ENCODE results near the gene MYO1H. TPM values are rescaled to one million over a fixed set of nuclear protein-coding genes. Genes with fewer than 3 reads are reported as not detected.
A peak's percentile ranks its signal among the peaks of the same experiment; 100 is the strongest.

MYO1H gene
- total RNA-seq, 2 donors from 2014 or later, result not detected

- H3K4me3 Mint-ChIP-seq, result no peak overlapping the region
- H3K9me3 Mint-ChIP-seq, result no peaks in the 10 kb centered on the region
These were observed 17.1 kb upstream of the MYO1H start for GRCh38 chr12:109330282-109331230.

GRCh38 chr12:109331301-109331952, 16.3 kb upstream of the MYO1H start:
- Mint-ChIP-seq H3K27ac (no peak overlapping the region), H3K9me3 (no peaks in the 10 kb centered on the region), H3K4me3 (no peak overlapping the region), H3K27me3 (peaks cover 15% of the 10 kb centered on the region), H3K36me3 (ENCODE audit: low read depth) (no peaks in the 10 kb centered on the region), H3K4me1 (no peaks in the 10 kb centered on the region)
- ATAC-seq (replicated peaks), result no peak

More at GRCh38 chr12:109330282-109331230, 17.1 kb upstream of the MYO1H start:
- Mint-ChIP-seq H3K27me3 (peaks cover 12% of the 10 kb centered on the region), H3K36me3 (ENCODE audit: low read depth) (no peaks in the 10 kb centered on the region), H3K27ac (no peak overlapping the region), H3K4me1 (no peaks in the 10 kb centered on the region)
- no peak for ATAC-seq (replicated peaks)

GRCh38 chr12:109334887-109335286, 12.8 kb upstream of the MYO1H start:
- no peak for ATAC-seq (replicated peaks)
- no peaks in the 10 kb centered on the region for H3K36me3 Mint-ChIP-seq (ENCODE audit: low read depth)
- H3K4me1 Mint-ChIP-seq, result no peaks in the 10 kb centered on the region
- no peaks in the 10 kb centered on the region for H3K9me3 Mint-ChIP-seq
- no peak overlapping the region for H3K27ac Mint-ChIP-seq
- H3K4me3 Mint-ChIP-seq, result no peak overlapping the region
- H3K27me3 Mint-ChIP-seq, result peaks cover 12% of the 10 kb centered on the region

DNA sequence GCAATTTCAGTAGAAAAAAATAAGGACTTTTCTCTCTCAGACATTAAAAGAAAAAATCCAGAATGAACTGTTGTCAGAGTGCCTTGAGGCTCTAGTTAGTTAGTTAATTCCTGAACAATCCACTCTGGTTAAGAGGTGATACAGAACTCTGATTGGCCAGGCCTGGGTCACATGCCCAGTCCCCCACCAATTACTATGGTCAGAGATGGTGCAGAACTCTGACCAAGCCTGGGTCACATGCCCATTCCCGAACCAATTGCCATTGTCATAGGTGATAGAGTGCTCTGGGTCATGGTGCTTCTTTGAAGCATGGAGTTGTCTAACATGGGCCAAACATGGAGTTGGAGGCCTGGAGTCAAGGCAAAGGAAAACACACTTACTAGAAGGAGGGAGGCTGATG, 11.1 kb upstream of the MYO1H start:
- no peaks in the 10 kb centered on the region for H3K36me3 Mint-ChIP-seq (ENCODE audit: low read depth)
- no peak overlapping the region for H3K27ac Mint-ChIP-seq

DNA sequence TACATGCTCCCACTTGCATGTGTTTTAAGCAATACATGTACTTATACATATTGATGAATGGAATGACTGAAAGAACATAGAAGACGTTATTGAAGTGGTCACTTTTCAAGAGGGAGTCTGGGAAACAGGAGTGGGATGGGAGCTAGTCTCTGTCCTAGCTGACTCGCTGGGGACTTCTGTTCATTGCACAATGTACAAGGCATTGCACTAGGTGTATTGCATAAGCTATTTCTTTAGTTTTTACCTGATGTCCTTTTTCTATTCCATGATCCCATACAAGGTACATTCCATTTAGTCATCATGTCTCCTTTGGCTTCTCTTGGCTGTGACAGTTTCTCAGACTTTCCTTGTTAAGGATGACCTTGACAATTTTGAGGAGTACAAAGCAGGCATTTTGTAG, 4.0 kb upstream of the MYO1H start:
- Mint-ChIP-seq H3K27me3 (peaks cover 3% of the 10 kb centered on the region), H3K9me3 (no peaks in the 10 kb centered on the region), H3K36me3 (ENCODE audit: low read depth) (no peaks in the 10 kb centered on the region), H3K27ac (no peak overlapping the region), H3K4me3 (no peak overlapping the region), H3K4me1 (no peaks in the 10 kb centered on the region)
- ATAC-seq (replicated peaks), result no peak

More for the DNA sequence above, 11.1 kb upstream of the MYO1H start:
- no peak for ATAC-seq (replicated peaks)
- H3K4me1 Mint-ChIP-seq, result no peaks in the 10 kb centered on the region
- H3K27me3 Mint-ChIP-seq, result peaks cover 12% of the 10 kb centered on the region
- no peak overlapping the region for H3K4me3 Mint-ChIP-seq
- H3K9me3 Mint-ChIP-seq, result no peaks in the 10 kb centered on the region

GRCh38 chr12:109345428-109345827, 2.3 kb upstream of the MYO1H start:
- no peak for ATAC-seq (replicated peaks)
- no peaks in the 10 kb centered on the region for H3K4me1 Mint-ChIP-seq
- H3K9me3 Mint-ChIP-seq, result no peaks in the 10 kb centered on the region
- no peak overlapping the region for H3K4me3 Mint-ChIP-seq
- H3K27me3 Mint-ChIP-seq, result peaks cover 3% of the 10 kb centered on the region
- H3K36me3 Mint-ChIP-seq (ENCODE audit: low read depth), result no peaks in the 10 kb centered on the region
- no peak overlapping the region for H3K27ac Mint-ChIP-seq

DNA sequence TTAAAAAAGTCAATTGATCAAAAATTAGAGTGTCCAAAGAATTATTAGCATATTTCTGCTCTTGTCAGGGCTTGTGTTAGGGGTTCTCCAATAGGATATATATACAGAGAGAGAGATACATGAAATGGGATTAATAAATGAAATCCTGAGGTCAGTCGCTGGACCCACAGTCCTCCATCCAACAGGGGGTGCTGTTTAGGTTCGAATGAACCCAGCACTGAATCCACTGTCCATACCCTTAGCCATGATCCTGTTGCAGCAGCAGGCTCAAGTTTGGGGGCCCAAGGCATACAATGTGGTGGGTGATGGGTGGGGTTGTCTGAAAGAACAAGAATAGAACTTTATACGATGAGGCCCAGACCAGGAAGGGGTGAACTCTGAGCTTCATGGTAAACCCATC, 780 bp upstream of the MYO1H start:
- H3K9me3 Mint-ChIP-seq, result no peaks in the 10 kb centered on the region
- no peak overlapping the region for H3K4me3 Mint-ChIP-seq
- ATAC-seq (replicated peaks), result no peak

GRCh38 chr12:109352184-109352583, 4.5 kb downstream of the MYO1H start:
- Mint-ChIP-seq H3K4me1 (no peaks in the 10 kb centered on the region), H3K27ac (no peak overlapping the region), H3K9me3 (no peaks in the 10 kb centered on the region), H3K27me3 (peaks cover 5% of the 10 kb centered on the region), H3K36me3 (ENCODE audit: low read depth) (no peaks in the 10 kb centered on the region), H3K4me3 (no peak overlapping the region)
- no peak for ATAC-seq (replicated peaks)

More for the DNA sequence above, 780 bp upstream of the MYO1H start:
- Mint-ChIP-seq H3K27me3 (peaks cover 3% of the 10 kb centered on the region), H3K27ac (no peak overlapping the region), H3K4me1 (no peaks in the 10 kb centered on the region), H3K36me3 (ENCODE audit: low read depth) (no peaks in the 10 kb centered on the region)

DNA sequence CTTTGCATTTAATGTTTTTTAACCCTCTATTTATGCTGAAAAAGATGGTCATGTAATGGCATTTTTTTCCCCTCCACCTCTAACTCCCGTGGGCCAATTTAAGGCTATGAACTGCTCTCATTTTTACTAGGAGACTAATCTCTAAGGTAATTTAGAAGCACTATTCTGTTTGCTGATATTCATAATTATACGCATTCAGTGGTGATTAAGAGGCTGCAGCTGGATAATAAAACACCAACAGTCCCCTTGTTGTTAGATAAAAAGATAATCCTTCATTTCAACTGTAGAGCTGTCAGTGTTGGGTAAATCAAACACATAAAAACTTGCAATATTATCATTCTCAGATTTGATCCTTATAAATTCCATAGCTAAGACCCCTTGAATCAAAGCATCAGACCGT, 8.9 kb downstream of the MYO1H start:
- no peaks in the 10 kb centered on the region for H3K9me3 Mint-ChIP-seq
- H3K4me3 Mint-ChIP-seq, result no peak overlapping the region
- no peak overlapping the region for H3K27ac Mint-ChIP-seq
- peaks cover 4% of the 10 kb centered on the region for H3K4me1 Mint-ChIP-seq
- peaks cover 5% of the 10 kb centered on the region for H3K27me3 Mint-ChIP-seq
- H3K36me3 Mint-ChIP-seq (ENCODE audit: low read depth), result no peaks in the 10 kb centered on the region
- no peak for ATAC-seq (replicated peaks)

GRCh38 chr12:109357032-109357431, 9.3 kb downstream of the MYO1H start:
- Mint-ChIP-seq H3K9me3 (no peaks in the 10 kb centered on the region), H3K27ac (no peak overlapping the region), H3K36me3 (ENCODE audit: low read depth) (no peaks in the 10 kb centered on the region), H3K4me3 (no peak overlapping the region), H3K4me1 (peaks cover 4% of the 10 kb centered on the region), H3K27me3 (peaks cover 5% of the 10 kb centered on the region)
- ATAC-seq (replicated peaks), result no peak

DNA sequence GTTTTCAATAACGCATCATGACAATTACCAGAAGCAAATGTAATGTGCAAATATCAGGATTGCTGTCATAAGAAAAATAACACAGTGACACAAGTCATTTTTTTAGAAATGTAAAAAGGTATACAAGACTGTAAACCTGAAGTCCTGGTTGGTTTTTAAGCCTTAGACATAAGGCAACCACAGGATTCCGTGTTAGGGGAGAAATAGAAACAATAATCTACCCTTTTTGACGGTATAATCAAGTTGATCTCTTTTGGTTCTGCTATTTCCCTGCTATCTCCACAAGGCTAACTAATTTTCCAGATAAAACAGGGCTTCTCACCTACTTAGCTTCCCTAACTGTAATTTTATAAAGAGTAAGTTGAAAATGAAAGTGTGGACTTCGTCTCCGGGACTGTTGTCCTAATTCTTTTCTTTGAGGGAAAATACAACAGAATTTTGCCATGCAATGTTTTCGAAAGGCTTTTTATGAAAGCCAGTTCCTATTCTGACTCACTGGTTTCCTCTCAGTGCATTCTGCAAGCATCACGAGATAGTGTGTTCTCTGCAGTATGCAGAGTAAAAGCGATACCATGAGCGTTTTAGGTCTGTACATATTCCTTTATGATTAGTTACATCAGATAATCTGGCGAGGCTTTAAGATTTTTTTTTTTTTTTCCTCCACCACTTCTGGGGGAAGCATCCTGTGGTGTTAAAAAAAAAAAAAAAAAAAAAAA, 10.6 kb downstream of the MYO1H start:
- H3K4me3 Mint-ChIP-seq, result peak overlapping the region; percentile 58
- peak; percentile 99 for ATAC-seq (replicated peaks)
- H3K4me1 Mint-ChIP-seq, result peaks cover 4% of the 10 kb centered on the region
- peak overlapping the region; percentile 57 for H3K27ac Mint-ChIP-seq
- no peaks in the 10 kb centered on the region for H3K9me3 Mint-ChIP-seq
- no peaks in the 10 kb centered on the region for H3K36me3 Mint-ChIP-seq (ENCODE audit: low read depth)
- H3K27me3 Mint-ChIP-seq, result no peaks in the 10 kb centered on the region

DNA sequence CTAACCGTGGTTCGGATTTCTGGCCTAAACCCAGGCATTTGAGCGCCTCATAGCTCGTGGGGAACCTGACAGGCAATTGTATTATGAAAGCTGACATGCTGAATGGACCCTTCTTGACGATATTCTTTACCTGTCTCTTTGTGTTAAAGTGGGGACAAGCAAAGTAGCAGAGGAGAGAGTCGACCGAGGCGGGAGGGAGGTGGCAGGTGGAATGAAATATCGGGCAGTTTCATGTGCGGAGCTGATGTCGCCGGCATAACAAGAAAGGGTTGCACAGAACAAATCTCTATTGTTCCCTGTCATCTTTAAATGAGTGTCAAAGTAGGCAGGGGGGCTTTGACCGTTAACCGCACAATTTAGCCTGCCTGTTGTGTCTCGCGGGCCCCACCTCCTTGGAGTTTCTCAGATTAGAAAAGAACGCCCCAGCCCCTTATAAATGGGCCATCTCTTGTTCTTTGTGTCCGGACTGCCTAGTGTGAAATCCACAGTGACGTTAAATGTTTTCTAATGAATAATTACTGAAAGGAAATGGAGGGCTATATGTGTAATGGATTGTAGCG, 11.5 kb downstream of the MYO1H start:
- Mint-ChIP-seq H3K27me3 (no peaks in the 10 kb centered on the region), H3K4me3 (peak overlapping the region; percentile 58), H3K27ac (no peak overlapping the region), H3K36me3 (ENCODE audit: low read depth) (no peaks in the 10 kb centered on the region), H3K4me1 (peaks cover 4% of the 10 kb centered on the region), H3K9me3 (no peaks in the 10 kb centered on the region)
- no peak for ATAC-seq (replicated peaks)

GRCh38 chr12:109369831-109370230, 22.1 kb downstream of the MYO1H start:
- ATAC-seq (replicated peaks), result no peak
- peaks cover 25% of the 10 kb centered on the region for H3K27me3 Mint-ChIP-seq

DNA sequence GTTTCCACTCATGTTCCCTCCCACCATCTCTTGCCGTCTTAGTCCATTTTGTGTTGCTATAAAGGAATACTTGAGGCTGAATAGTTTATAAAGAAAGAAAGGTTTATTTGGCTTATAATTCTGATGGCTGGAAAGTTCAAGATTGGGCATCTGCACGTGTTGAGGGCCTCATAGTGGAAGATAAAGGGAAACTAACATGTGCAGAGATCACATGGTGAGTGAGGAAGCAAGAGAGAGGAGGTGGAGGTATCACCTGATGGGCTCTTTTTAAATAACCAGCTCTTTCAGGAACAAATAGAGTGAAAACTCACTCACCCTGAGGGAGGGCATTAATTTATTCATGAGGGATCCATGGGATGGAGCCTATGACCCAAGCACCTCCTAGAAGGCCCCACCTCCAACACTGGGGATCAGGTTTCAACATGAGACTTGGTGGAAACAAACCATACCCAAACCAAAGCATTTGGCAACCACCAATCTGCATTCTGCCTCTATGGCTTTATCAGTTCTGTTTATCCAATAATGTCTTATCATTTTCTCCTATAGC, 29.5 kb downstream of the MYO1H start:
- ATAC-seq (replicated peaks), result no peak
- H3K36me3 Mint-ChIP-seq (ENCODE audit: low read depth), result no peaks in the 10 kb centered on the region
- no peak overlapping the region for H3K4me3 Mint-ChIP-seq
- peaks cover 25% of the 10 kb centered on the region for H3K27me3 Mint-ChIP-seq
- no peaks in the 10 kb centered on the region for H3K9me3 Mint-ChIP-seq
- no peak overlapping the region for H3K27ac Mint-ChIP-seq
- H3K4me1 Mint-ChIP-seq, result no peaks in the 10 kb centered on the region

More at GRCh38 chr12:109369831-109370230, 22.1 kb downstream of the MYO1H start:
- Mint-ChIP-seq H3K36me3 (ENCODE audit: low read depth) (no peaks in the 10 kb centered on the region), H3K4me3 (no peak overlapping the region), H3K27ac (no peak overlapping the region), H3K9me3 (no peaks in the 10 kb centered on the region), H3K4me1 (no peaks in the 10 kb centered on the region)

All from activated T-helper 17 cell treated with anti-CD3 and anti-CD28 coated beads, Interleukin-2, amount 50 U/mL, for 72 hours (primary cell).